GM19468 (cell line): ENCODE measurements around the gene RPS5.

ENCODE experiments used
- ATAC-seq: cut with Tn5 transposase; IDR thresholded peaks from one replicate; pipeline ENCODE4 v1.9.1; 2021; ENCODE audit warnings: mild to moderate bottlenecking, moderate library complexity, moderate number of reproducible peaks; ENCODE audit not compliant: unreplicated experiment; ENCODE audit errors: extremely low read depth

The RPS5 gene

GRCh38 chr19:58381460-58382212 is 5.4 kb upstream of the RPS5 start:
- no peak for ATAC-seq

GRCh38 chr19:58382997-58383603 is 4.0 kb upstream of the RPS5 start:
- ATAC-seq: no peak

GRCh38 chr19:58385313-58385890 is 1.7 kb upstream of the RPS5 start:
- ATAC-seq: no peak

GRCh38 chr19:58385891-58386575 is 1.0 kb upstream of the RPS5 start:
- no peak for ATAC-seq

GRCh38 chr19:58387338-58388174 is 487 bp downstream of the RPS5 start:
- no peak for ATAC-seq

- no peak for ATAC-seq
Measured at GRCh38 chr19:58388175-58388526, 1.1 kb downstream of the RPS5 start.

GRCh38 chr19:58392945-58393724 is 6.1 kb downstream of the RPS5 start:
- ATAC-seq: no peak

GRCh38 chr19:58393725-58394033 is 6.6 kb downstream of the RPS5 start:
- no peak for ATAC-seq

GRCh38 chr19:58394821-58395219 is 7.8 kb downstream of the RPS5 start:
- no peak for ATAC-seq

GRCh38 chr19:58395220-58395978 is 8.3 kb downstream of the RPS5 start, which contains the start of gene RNF225:
Gene RNF225, plus strand, starts transcription at chr19:58395656. Its CDS starts 434 bp downstream, at chr19:58396090.
- no peak for ATAC-seq

- no peak for ATAC-seq
Measured at GRCh38 chr19:58395979-58396627, 9.0 kb downstream of the RPS5 start.

- no peak for ATAC-seq
Measured at GRCh38 chr19:58396691-58397532, 9.8 kb downstream of the RPS5 start.

- no peak for ATAC-seq
Measured at GRCh38 chr19:58397533-58398037, 10.5 kb downstream of the RPS5 start.

GRCh38 chr19:58398087-58398486 is 11.0 kb downstream of the RPS5 start:
- ATAC-seq: no peak

GRCh38 chr19:58398545-58398944 is 11.5 kb downstream of the RPS5 start:
- no peak for ATAC-seq

- no peak for ATAC-seq
Measured at GRCh38 chr19:58399903-58400302, 12.8 kb downstream of the RPS5 start.

GRCh38 chr19:58400316-58400915 is 13.3 kb downstream of the RPS5 start:
- no peak for ATAC-seq
